ENCODE measurements around the gene POLRMT.

- TF ChIP-seq CTCF (IDR thresholded peaks at IDR 0.05; ENCODE audit: poor library complexity) (no peak), EZH2 (IDR thresholded peaks at IDR 0.05; ENCODE audit: borderline replicate concordance) (no peak)
These were observed 17.9 kb upstream of the POLRMT start for GRCh38 chr19:651114-651818.

All from hepatocyte (in vitro differentiated cells).